Astrocyte of the spinal cord (primary cell): Measurements from ENCODE around the gene TMEM229A.

ENCODE experiments used
- DNase-seq: peaks from one replicate; pipeline ENCODE4 v3.0.0; 2011; ENCODE audit warnings: low read depth, low spot score
- H3K4me3 ChIP-seq: 2 replicates; pipeline ENCODE4 v1.5.1; 2011; ENCODE audit warnings: low read depth, mild to moderate bottlenecking, low read length, moderate library complexity
- CTCF ChIP-seq: IDR thresholded peaks from 2 replicates; pipeline ENCODE4 v1.5.1; 2012; ENCODE audit warnings: low read depth, mild to moderate bottlenecking, low read length, inconsistent platforms
- in situ Hi-C: cut with HindIII; loops from 2 replicates; pipeline ENCODE4 v1.10.0; 2017; ENCODE audit warnings: low sequenced_read_pairs

The TMEM229A gene

GRCh38 chr7:123998921-123999320, 33.9 kb downstream of the TMEM229A start:
- no peak overlapping the region for H3K4me3 ChIP-seq
- TF ChIP-seq CTCF = no peak
- in situ Hi-C loops = no loop called here
- no peak for DNase-seq

- H3K4me3 ChIP-seq = no peak overlapping the region
- DNase-seq = no peak
- TF ChIP-seq CTCF = no peak
- in situ Hi-C loops = no loop called here
Measured at GRCh38 chr7:123996327-123996625, 36.6 kb downstream of the TMEM229A start.

DNA sequence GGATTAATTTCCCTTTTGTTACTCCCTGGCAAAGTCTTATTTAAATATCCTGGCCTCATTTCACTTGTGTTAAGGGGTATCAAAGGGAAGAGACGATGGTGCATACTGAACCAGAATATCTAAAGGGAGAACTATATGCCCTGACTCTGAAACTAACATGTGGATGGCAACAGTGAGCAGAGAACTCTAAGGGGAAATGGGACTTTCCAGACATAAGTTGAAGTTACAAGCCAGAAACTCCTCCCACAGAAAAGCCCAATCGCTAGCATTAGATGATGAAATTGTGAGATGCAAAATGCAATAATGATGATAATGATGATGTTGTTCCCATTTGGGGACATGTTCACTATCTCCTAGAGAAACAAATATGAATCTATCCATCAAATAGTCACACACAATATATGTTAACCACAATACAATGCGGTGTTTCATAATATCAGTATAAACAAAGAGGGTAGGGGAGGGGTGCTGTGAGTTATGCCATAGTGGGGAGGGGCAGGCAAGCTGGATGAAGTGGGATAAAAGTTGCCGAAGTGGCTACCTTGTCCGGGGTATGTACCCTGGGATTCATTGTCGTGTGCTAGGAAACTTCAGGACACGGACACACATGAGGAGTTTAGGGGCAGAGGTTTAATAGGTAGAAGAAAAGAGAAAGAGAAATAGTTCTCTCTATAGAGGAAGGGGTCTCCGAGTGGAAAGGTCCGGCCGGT, 37.1 kb downstream of the TMEM229A start:
- in situ Hi-C loops = no loop called here
- H3K4me3 ChIP-seq = no peak overlapping the region
- no peak for DNase-seq
- TF ChIP-seq CTCF = no peak

- no peak overlapping the region for H3K4me3 ChIP-seq
- no peak for DNase-seq
- no peak for TF ChIP-seq CTCF
- in situ Hi-C loops = no loop called here
Measured at GRCh38 chr7:123994449-123994848, 38.4 kb downstream of the TMEM229A start.

GRCh38 chr7:123993996-123994395, 38.9 kb downstream of the TMEM229A start:
- in situ Hi-C loops = no loop called here
- no peak overlapping the region for H3K4me3 ChIP-seq
- TF ChIP-seq CTCF = no peak
- no peak for DNase-seq

DNA sequence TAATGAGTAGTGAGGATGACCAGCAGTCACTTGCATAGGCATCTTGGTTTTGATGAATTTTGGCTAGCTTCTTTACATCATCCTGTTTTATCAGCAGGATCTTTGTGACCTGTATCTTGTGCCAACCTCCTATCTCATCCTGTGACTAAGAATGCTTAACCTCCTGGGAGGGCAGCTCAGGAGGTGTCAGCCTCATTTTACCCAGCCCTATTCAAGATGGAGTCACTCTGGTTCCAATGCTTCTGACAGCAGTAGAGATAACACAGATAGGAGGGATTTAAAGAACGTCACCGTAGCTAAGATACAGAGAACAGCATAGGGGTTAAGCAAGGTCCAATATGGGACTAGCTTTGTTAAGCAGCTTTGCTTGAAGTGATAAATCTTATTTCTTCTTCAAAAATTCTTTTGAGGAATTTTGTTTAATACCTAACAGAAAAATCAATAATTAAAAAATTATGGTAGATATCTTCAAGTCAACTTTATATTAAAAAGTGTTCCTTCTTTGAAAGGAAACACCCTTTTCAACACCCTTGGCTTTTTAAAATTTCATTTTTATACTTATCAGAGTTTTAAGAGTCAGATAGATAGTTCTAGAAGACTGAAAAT, 39.9 kb downstream of the TMEM229A start:
- no peak overlapping the region for H3K4me3 ChIP-seq
- in situ Hi-C loops = no loop called here
- no peak for DNase-seq
- TF ChIP-seq CTCF = no peak
